Measurements from ENCODE around the gene ZC3HAV1L.

The ZC3HAV1L gene

DNA sequence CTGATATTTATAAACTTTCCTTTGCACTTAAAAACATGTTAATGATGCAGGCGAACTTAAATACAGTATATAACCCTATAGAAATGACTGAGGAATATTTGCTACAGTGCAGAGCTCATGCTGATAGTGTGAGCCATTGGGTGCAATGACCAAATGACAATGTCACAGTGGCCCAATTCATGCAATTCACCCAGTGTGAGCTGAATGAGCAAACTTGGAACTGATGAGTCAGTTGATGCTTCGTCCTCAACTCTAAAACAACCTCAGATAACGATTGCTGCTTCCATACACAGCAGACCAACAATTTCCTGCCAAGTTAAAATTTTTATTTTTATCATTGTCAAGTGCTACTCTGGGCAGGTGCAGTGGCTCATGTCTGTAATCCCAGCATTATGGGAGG, 12.1 kb upstream of the ZC3HAV1L start:
- Histone ChIP-seq H3K36me3 (ENCODE audit: insufficient read depth, low read length) (peaks cover 95% of the 10 kb centered on the region), H3K27me3 (ENCODE audit: insufficient read depth, low read length, poor library complexity) (no peaks in the 10 kb centered on the region), H3K9ac (ENCODE audit: low read depth, low read length) (no peak overlapping the region), H3K4me3 (ENCODE audit: low read depth in 1 of 2, low read length in 2 of 2) (no peak overlapping the region), H3K4me2 (ENCODE audit: insufficient read depth, low read length) (no peak overlapping the region), H2AFZ (ENCODE audit: low read depth, low read length) (no peak overlapping the region), H3K27ac (ENCODE audit: low read length) (0 out of 2 replicates have a peak overlapping the region, but pooled peaks have one; percentile 11), H3K9me3 (ENCODE audit: insufficient read depth, low read length, severe bottlenecking) (no peaks in the 10 kb centered on the region), H3K4me1 (ENCODE audit: insufficient read depth, low read length) (no peaks in the 10 kb centered on the region), H3K79me2 (ENCODE audit: insufficient read depth, low read length) (0 out of 2 replicates have a peak, but pooled peaks cover 2% of the 10 kb centered on the region), H4K20me1 (ENCODE audit: insufficient read depth, low read length) (peaks cover 20% of the 10 kb centered on the region)
- ATAC-seq (ENCODE audit: insufficient read depth, low read depth) (no peak), DNase-seq (no peak)
- TF ChIP-seq, protein P1, sequence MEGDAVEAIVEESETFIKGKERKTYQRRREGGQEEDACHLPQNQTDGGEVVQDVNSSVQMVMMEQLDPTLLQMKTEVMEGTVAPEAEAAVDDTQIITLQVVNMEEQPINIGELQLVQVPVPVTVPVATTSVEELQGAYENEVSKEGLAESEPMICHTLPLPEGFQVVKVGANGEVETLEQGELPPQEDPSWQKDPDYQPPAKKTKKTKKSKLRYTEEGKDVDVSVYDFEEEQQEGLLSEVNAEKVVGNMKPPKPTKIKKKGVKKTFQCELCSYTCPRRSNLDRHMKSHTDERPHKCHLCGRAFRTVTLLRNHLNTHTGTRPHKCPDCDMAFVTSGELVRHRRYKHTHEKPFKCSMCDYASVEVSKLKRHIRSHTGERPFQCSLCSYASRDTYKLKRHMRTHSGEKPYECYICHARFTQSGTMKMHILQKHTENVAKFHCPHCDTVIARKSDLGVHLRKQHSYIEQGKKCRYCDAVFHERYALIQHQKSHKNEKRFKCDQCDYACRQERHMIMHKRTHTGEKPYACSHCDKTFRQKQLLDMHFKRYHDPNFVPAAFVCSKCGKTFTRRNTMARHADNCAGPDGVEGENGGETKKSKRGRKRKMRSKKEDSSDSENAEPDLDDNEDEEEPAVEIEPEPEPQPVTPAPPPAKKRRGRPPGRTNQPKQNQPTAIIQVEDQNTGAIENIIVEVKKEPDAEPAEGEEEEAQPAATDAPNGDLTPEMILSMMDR (IDR thresholded peaks at IDR 0.05; ENCODE audit: borderline replicate concordance, extremely low read depth, low read length, poor library complexity, severe bottlenecking), result no peak
- TF ChIP-seq EZH2 (IDR thresholded peaks at IDR 0.05; ENCODE audit: borderline replicate concordance, low read depth, low read length, severe bottlenecking), result no peak

DNA sequence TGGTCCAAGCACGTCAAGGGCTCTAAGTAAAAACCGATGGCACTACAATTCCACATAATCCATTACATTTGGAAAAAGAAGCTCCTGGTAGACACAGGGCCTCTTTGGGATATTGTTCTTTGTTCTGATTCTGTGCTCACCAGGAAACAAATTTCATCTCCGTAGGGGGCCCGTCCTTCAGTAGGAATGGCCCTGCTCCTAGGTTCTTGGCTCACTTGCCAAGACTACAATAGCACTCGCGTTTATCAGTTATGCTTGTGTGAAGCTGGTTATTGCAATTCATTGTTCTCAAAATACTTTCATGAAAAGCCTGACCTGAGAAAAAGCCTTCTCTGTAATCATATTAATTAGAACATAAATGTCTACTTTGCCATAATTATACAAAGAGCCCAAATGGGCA, 10.3 kb upstream of the ZC3HAV1L start:
- peaks cover 18% of the 10 kb centered on the region for H4K20me1 ChIP-seq (ENCODE audit: insufficient read depth, low read length)
- no peak overlapping the region for H3K27ac ChIP-seq (ENCODE audit: low read length)
- TF ChIP-seq EZH2 (IDR thresholded peaks at IDR 0.05; ENCODE audit: borderline replicate concordance, low read depth, low read length, severe bottlenecking), result no peak
- TF ChIP-seq, protein P1 (IDR thresholded peaks at IDR 0.05; ENCODE audit: borderline replicate concordance, extremely low read depth, low read length, poor library complexity, severe bottlenecking), result no peak
- no peaks in the 10 kb centered on the region for H3K9me3 ChIP-seq (ENCODE audit: insufficient read depth, low read length, severe bottlenecking)
- H3K4me1 ChIP-seq (ENCODE audit: insufficient read depth, low read length), result no peaks in the 10 kb centered on the region
- DNase-seq (no peak), ATAC-seq (ENCODE audit: insufficient read depth, low read depth) (no peak)
- no peak overlapping the region for H3K4me3 ChIP-seq (ENCODE audit: low read depth in 1 of 2, low read length in 2 of 2)
- no peak overlapping the region for H3K4me2 ChIP-seq (ENCODE audit: insufficient read depth, low read length)
- no peak overlapping the region for H3K9ac ChIP-seq (ENCODE audit: low read depth, low read length)
- H3K79me2 ChIP-seq (ENCODE audit: insufficient read depth, low read length), result no peaks in the 10 kb centered on the region
- peaks cover 77% of the 10 kb centered on the region for H3K36me3 ChIP-seq (ENCODE audit: insufficient read depth, low read length)
- H3K27me3 ChIP-seq (ENCODE audit: insufficient read depth, low read length, poor library complexity), result no peaks in the 10 kb centered on the region
- no peak overlapping the region for H2AFZ ChIP-seq (ENCODE audit: low read depth, low read length)

DNA sequence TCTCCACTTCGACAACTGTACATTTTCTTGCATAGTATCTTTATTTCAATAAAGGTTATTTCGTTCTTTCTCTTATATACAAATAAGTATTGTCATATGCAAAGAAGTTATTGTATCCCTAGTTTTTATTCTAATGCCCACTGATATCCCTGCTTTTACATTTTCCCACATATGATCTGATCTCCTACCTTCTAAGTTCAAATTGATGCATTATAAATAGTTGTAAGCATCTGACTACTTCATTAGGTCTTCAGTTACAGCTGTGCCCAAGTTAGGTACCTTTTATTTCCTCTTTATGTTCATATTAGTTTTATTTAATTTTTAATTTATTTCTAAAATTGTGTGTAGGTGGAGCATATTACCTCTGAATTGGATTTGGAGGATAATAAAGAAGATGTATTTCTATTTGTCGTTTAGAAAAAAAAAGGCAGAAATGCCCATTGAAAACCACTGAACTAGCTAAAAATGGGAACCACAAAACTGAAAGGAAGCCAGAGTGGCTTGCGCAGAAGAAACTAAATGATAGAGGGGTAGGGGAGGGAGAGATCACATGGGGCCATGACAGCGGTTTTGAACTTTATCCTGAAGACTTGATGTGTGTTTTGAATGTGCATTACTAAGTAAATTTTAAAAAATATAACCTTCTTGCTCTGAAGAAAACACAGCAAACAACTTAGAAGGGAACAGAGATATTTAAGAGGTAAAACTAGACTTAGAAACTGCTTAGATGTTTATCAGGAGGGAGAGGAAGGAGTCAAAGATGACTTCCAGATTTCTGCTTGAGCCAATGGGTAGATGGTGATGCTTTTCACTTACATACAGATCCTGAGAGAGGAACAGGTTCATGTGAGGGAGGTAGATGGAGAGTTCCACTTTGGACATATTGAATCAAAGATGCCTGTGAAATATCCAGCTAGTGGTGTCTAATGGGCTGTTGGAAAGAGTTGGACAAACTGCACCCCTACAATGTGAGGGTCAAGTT, 9.3 kb upstream of the ZC3HAV1L start:
- no peaks in the 10 kb centered on the region for H3K79me2 ChIP-seq (ENCODE audit: insufficient read depth, low read length)
- no peaks in the 10 kb centered on the region for H3K27me3 ChIP-seq (ENCODE audit: insufficient read depth, low read length, poor library complexity)
- ATAC-seq (ENCODE audit: insufficient read depth, low read depth), result no peak
- H3K9ac ChIP-seq (ENCODE audit: low read depth, low read length), result no peak overlapping the region
- H3K4me3 ChIP-seq (ENCODE audit: low read depth in 1 of 2, low read length in 2 of 2), result no peak overlapping the region
- TF ChIP-seq, protein P1 (IDR thresholded peaks at IDR 0.05; ENCODE audit: borderline replicate concordance, extremely low read depth, low read length, poor library complexity, severe bottlenecking), result no peak
- TF ChIP-seq EZH2 (IDR thresholded peaks at IDR 0.05; ENCODE audit: borderline replicate concordance, low read depth, low read length, severe bottlenecking), result no peak
- H3K27ac ChIP-seq (ENCODE audit: low read length), result no peak overlapping the region
- no peaks in the 10 kb centered on the region for H3K4me1 ChIP-seq (ENCODE audit: insufficient read depth, low read length)
- H3K36me3 ChIP-seq (ENCODE audit: insufficient read depth, low read length), result peaks cover 66% of the 10 kb centered on the region
- no peak overlapping the region for H3K4me2 ChIP-seq (ENCODE audit: insufficient read depth, low read length)
- H4K20me1 ChIP-seq (ENCODE audit: insufficient read depth, low read length), result peaks cover 18% of the 10 kb centered on the region
- DNase-seq, result no peak
- H3K9me3 ChIP-seq (ENCODE audit: insufficient read depth, low read length, severe bottlenecking), result no peaks in the 10 kb centered on the region
- no peak overlapping the region for H2AFZ ChIP-seq (ENCODE audit: low read depth, low read length)
